Keratinocyte (primary cell): ENCODE data around the gene MPPED1. TPM values are rescaled to one million over a fixed set of nuclear protein-coding genes. Genes with fewer than 3 reads are reported as not detected.

Experiments
- DNase-seq: peaks from one replicate; pipeline ENCODE4 v3.0.0-alpha.2; 2011; ENCODE audit warnings: low read depth, missing footprints, low spot score
- FAIRE-seq: peaks from 2 replicates; lab custom pipeline; 2011; peaks lifted over from hg19 to GRCh38; lab: Jason Lieb, UNC
- H2AFZ ChIP-seq: 2 replicates; pipeline ENCODE4 v1.6.0; 2012; ENCODE audit warnings: low read length, control low read depth, inconsistent platforms; ENCODE audit not compliant: control insufficient read depth
- H3K27ac ChIP-seq: 2 replicates; pipeline ENCODE4 v1.5.1; 2011; ENCODE audit warnings: low read length; ENCODE audit not compliant: control insufficient read depth, insufficient read depth
- H3K27me3 ChIP-seq: 3 replicates; pipeline ENCODE4 v1.6.0; 2011; ENCODE audit warnings: low read length; ENCODE audit not compliant: control insufficient read depth, insufficient read depth; ENCODE audit errors: extremely low read depth
- H3K36me3 ChIP-seq, 2 experiments: 2 replicates in 1 of 2; 3 replicates in 1 of 2; pipeline ENCODE4 v1.5.1; 2011; ENCODE audit warnings: low read length in 2 of 2, mild to moderate bottlenecking in 1 of 2; ENCODE audit not compliant: control insufficient read depth in 2 of 2, insufficient read depth in 2 of 2; ENCODE audit errors: extremely low read depth in 1 of 2
- H3K4me1 ChIP-seq: 3 replicates; pipeline ENCODE4 v1.5.1; 2011; ENCODE audit warnings: low read length; ENCODE audit not compliant: control insufficient read depth, insufficient read depth; ENCODE audit errors: extremely low read depth
- H3K4me2 ChIP-seq: 3 replicates; pipeline ENCODE4 v1.6.0; 2011; ENCODE audit warnings: low read depth, low read length; ENCODE audit not compliant: control insufficient read depth, insufficient read depth; ENCODE audit errors: extremely low read depth
- H3K4me3 ChIP-seq, 3 experiments: fragments of 200-600 bp in 1 of 3; sonication (generic) in 1 of 3; 2 replicates in 2 of 3; 3 replicates in 1 of 3; pipeline ENCODE4 v1.5.1; 2011 to 2016; ENCODE audit warnings: low read length in 3 of 3, mild to moderate bottlenecking in 3 of 3, control low read depth in 2 of 3, inconsistent platforms in 1 of 3, low read depth in 1 of 3, mixed read lengths in 1 of 3, mixed run types in 1 of 3, moderate library complexity in 1 of 3; ENCODE audit not compliant: control insufficient read depth in 2 of 3, insufficient read depth in 2 of 3; ENCODE audit errors: extremely low read depth in 1 of 3
- H3K79me2 ChIP-seq: 2 replicates; pipeline ENCODE4 v1.6.0; 2012; ENCODE audit warnings: low read length; ENCODE audit not compliant: control insufficient read depth, insufficient read depth
- H3K9ac ChIP-seq: 3 replicates; pipeline ENCODE4 v1.6.0; 2011; ENCODE audit warnings: low read length; ENCODE audit not compliant: control insufficient read depth, insufficient read depth; ENCODE audit errors: extremely low read depth
- H3K9me1 ChIP-seq: 3 replicates; pipeline ENCODE4 v1.6.0; 2011; ENCODE audit warnings: low read length; ENCODE audit not compliant: control insufficient read depth, insufficient read depth; ENCODE audit errors: extremely low read depth
- H3K9me3 ChIP-seq: 2 replicates; pipeline ENCODE4 v1.5.1; 2012; ENCODE audit warnings: low read depth, low read length; ENCODE audit not compliant: control insufficient read depth
- H4K20me1 ChIP-seq: 3 replicates; pipeline ENCODE4 v1.6.0; 2011; ENCODE audit warnings: low read length; ENCODE audit not compliant: control insufficient read depth, insufficient read depth; ENCODE audit errors: extremely low read depth
- CTCF ChIP-seq, 3 experiments: IDR thresholded peaks in 1 of 3; conservative IDR thresholded peaks in 1 of 3; optimal IDR thresholded peaks in 1 of 3; 2 replicates in 2 of 3; 3 replicates in 1 of 3; pipeline versions ENCODE3 to v1.5.1; 2011; ENCODE audit warnings: low read length in 3 of 3, mild to moderate bottlenecking in 3 of 3, moderate library complexity in 2 of 3, control low read depth in 1 of 3, inconsistent platforms in 1 of 3; ENCODE audit not compliant: insufficient read depth in 2 of 3; ENCODE audit errors: extremely low read depth in 1 of 3
- EZH2 ChIP-seq: IDR thresholded peaks from one replicate; pipeline ENCODE4 v1.6.1; 2012; ENCODE audit warnings: inconsistent platforms, mild to moderate bottlenecking, low read length, moderate library complexity
- dilution Hi-C: fragments of 300-500 bp; cut with MboI; formaldehyde crosslinking; loops from one replicate; pipeline ENCODE4 v1.7.0; 2020; ENCODE audit warnings: low sequenced_read_pairs; ENCODE audit not compliant: extremely low pct_ligation_motif_present
- polyA plus RNA-seq, 5 experiments: library from polyadenylated mRNA; depleted of rRNA in 3 of 5; stranded (reverse) in 3 of 5; stranded (forward) in 1 of 5; unstranded in 1 of 5; fragments of >200 nt; gene quantifications; 1 replicate in 1 of 5; 2 replicates in 3 of 5; 3 replicates in 1 of 5; pipeline versions ENCODE4 v1.2.1 to v1.2.3, GENCODE V29; 2011 to 2012; ENCODE audit warnings: missing spikeins in 2 of 5, low read depth in 1 of 5, low replicate concordance in 1 of 5

MPPED1 gene
- polyA plus RNA-seq, 1 donor (not counting 4 experiments of a cell fraction or from before 2014, with no cell fraction given) = not detected

GRCh38 chr22:43397766-43398165 is 14.0 kb upstream of the MPPED1 start:
- TF ChIP-seq CTCF (optimal IDR thresholded peaks at IDR 0.05 in 1 of 3, IDR thresholded peaks at IDR 0.05 in 1 of 3, conservative IDR thresholded peaks at IDR 0.05 in 1 of 3; ENCODE audit: extremely low read depth in 1 of 3, insufficient read depth in 2 of 3, low read length in 3 of 3) = no peak
- TF ChIP-seq EZH2 = no peak
- dilution Hi-C loops = no loop called here
- peaks cover 58% of the 10 kb centered on the region for H3K27me3 ChIP-seq
- H3K9me1 ChIP-seq = no peaks in the 10 kb centered on the region
- H3K4me1 ChIP-seq = no peaks in the 10 kb centered on the region
- H3K27ac ChIP-seq = no peak overlapping the region
- H3K79me2 ChIP-seq = no peaks in the 10 kb centered on the region
- no peak overlapping the region for H3K9ac ChIP-seq
- DNase-seq (no peak), FAIRE-seq (no peak)
- no peaks in the 10 kb centered on the region for H3K36me3 ChIP-seq
- no peak overlapping the region for H3K4me3 ChIP-seq
- H4K20me1 ChIP-seq = no peaks in the 10 kb centered on the region
- no peak overlapping the region for H3K4me2 ChIP-seq
- no peak overlapping the region for H2AFZ ChIP-seq
- H3K9me3 ChIP-seq = peaks cover 5% of the 10 kb centered on the region

GRCh38 chr22:43398246-43398645 is 13.6 kb upstream of the MPPED1 start:
- no peak for DNase-seq
- H3K4me3 ChIP-seq = no peak overlapping the region
- dilution Hi-C loops = no loop called here
- H3K27ac ChIP-seq = no peak overlapping the region
- H3K9me1 ChIP-seq = no peaks in the 10 kb centered on the region
- no peaks in the 10 kb centered on the region for H3K79me2 ChIP-seq
- no peaks in the 10 kb centered on the region for H4K20me1 ChIP-seq
- no peak overlapping the region for H3K4me2 ChIP-seq
- H3K9me3 ChIP-seq = peaks cover 5% of the 10 kb centered on the region
- TF ChIP-seq CTCF (optimal IDR thresholded peaks at IDR 0.05 in 1 of 3, IDR thresholded peaks at IDR 0.05 in 1 of 3, conservative IDR thresholded peaks at IDR 0.05 in 1 of 3; ENCODE audit: extremely low read depth in 1 of 3, insufficient read depth in 2 of 3, low read length in 3 of 3) (no peak), EZH2 (no peak)
- no peak overlapping the region for H3K9ac ChIP-seq
- no peak overlapping the region for H2AFZ ChIP-seq
- FAIRE-seq = no peak
- no peaks in the 10 kb centered on the region for H3K36me3 ChIP-seq
- H3K4me1 ChIP-seq = no peaks in the 10 kb centered on the region
- peaks cover 61% of the 10 kb centered on the region for H3K27me3 ChIP-seq
